GM12878 (cell line): ENCODE measurements around the gene ARFIP1. TPM values are rescaled to one million over a fixed set of nuclear protein-coding genes. Genes with fewer than 3 reads are reported as not detected.

Experiments
- ATAC-seq: fragments of 200-7000 bp; cut with Tn5 transposase; 3 replicates; pipeline ENCODE4 v1.9.1; 2020; ENCODE audit warnings: mild to moderate bottlenecking, moderate library complexity
- BruUV-seq: library from RNA; stranded (reverse); fragments of 400-500 nt; replicated peaks from 2 replicates; lab custom pipeline; 2021; lab: Mats Ljungman, UMichigan
- CTCF ChIA-PET: fragments of 300-600 bp; sonication (Branson Sonifier 250); formaldehyde crosslinking; extraction: SDS; loops from one replicate; lab custom pipeline; 2021; ENCODE audit warnings: inconsistent platforms; lab: Yijun Ruan, JAX
- POLR2A ChIA-PET: fragments of 350-600 bp; formaldehyde crosslinking; extraction: SDS; loops from one replicate; lab custom pipeline; 2021; ENCODE audit warnings: inconsistent platforms; lab: Charles Lee
- RAD21 ChIA-PET: fragments of 300-600 bp; sonication (Branson Sonifier 250); formaldehyde crosslinking; loops from one replicate; lab custom pipeline; 2023; ENCODE audit warnings: antibody characterized with exemption; ENCODE audit not compliant: unreplicated experiment; lab: Charles Lee
- SMC1A ChIA-PET: fragments of 300-600 bp; sonication (Branson Sonifier 250); formaldehyde crosslinking; loops from one replicate; lab custom pipeline; 2023; ENCODE audit not compliant: unreplicated experiment, uncharacterized antibody; lab: Charles Lee
- DNase-seq: peaks from one replicate; pipeline ENCODE4 v3.0.0-alpha.2; 2011; ENCODE audit warnings: low read depth, low spot score
- FAIRE-seq: peaks from 3 replicates; lab custom pipeline; 2011; peaks lifted over from hg19 to GRCh38; lab: Jason Lieb, UNC
- H2AFZ ChIP-seq: 2 replicates; pipeline ENCODE4 v1.6.0; 2011; ENCODE audit warnings: low read depth, low read length, control low read depth; ENCODE audit not compliant: control insufficient read depth
- H3K27ac ChIP-seq: 2 replicates; pipeline ENCODE4 v1.5.1; 2011; ENCODE audit warnings: control low read depth; ENCODE audit not compliant: control insufficient read depth, insufficient read depth
- H3K27me3 ChIP-seq, 2 experiments: replicated peaks in 1 of 2; 2 replicates each; pipeline versions ENCODE4 v1.6.0 to v1.6.1; 2011; ENCODE audit warnings: low read length in 1 of 2; ENCODE audit not compliant: control insufficient read depth in 2 of 2, insufficient read depth in 2 of 2
- H3K36me3 ChIP-seq, 2 experiments: 2 replicates each; pipeline ENCODE4 v1.5.1; 2011; ENCODE audit warnings: low read length in 1 of 2; ENCODE audit not compliant: control insufficient read depth in 2 of 2, insufficient read depth in 2 of 2
- H3K4me1 ChIP-seq: 2 replicates; pipeline ENCODE4 v1.6.1; 2011; ENCODE audit warnings: mild to moderate bottlenecking, low read length, moderate library complexity, mixed read lengths; ENCODE audit not compliant: control insufficient read depth, insufficient read depth
- H3K4me2 ChIP-seq: 2 replicates; pipeline ENCODE4 v1.6.0; 2011; ENCODE audit warnings: control low read depth; ENCODE audit not compliant: control insufficient read depth, insufficient read depth
- H3K4me3 ChIP-seq: fragments of 200-600 bp; sonication (generic); 2 replicates; pipeline ENCODE4 v1.5.1; 2016
- H3K79me2 ChIP-seq: 2 replicates; pipeline ENCODE4 v1.6.0; 2011; ENCODE audit warnings: low read length; ENCODE audit not compliant: control insufficient read depth, insufficient read depth
- H3K9ac ChIP-seq: 2 replicates; pipeline ENCODE4 v1.8.0; 2011; ENCODE audit warnings: low read length, control low read depth, mixed read lengths; ENCODE audit not compliant: control insufficient read depth, insufficient read depth
- H3K9me3 ChIP-seq: replicated peaks from 3 replicates; pipeline ENCODE4 v1.5.1; 2011; ENCODE audit warnings: mild to moderate bottlenecking, low read length; ENCODE audit not compliant: control insufficient read depth, insufficient read depth
- H4K20me1 ChIP-seq: 2 replicates; pipeline ENCODE4 v1.6.0; 2011; ENCODE audit not compliant: control insufficient read depth, insufficient read depth
- JUND ChIP-seq: IDR thresholded peaks from 2 replicates; pipeline ENCODE4 v1.6.1; 2012; ENCODE audit warnings: low read depth, mild to moderate bottlenecking, low read length, improper control_type of control experiment, moderate library complexity
- KDM1A ChIP-seq: fragments of 200-600 bp; sonication (generic); IDR thresholded peaks from 2 replicates; pipeline ENCODE4 v1.6.1; 2016; ENCODE audit warnings: borderline replicate concordance
- NFYB ChIP-seq: IDR thresholded peaks from 2 replicates; pipeline ENCODE4 v1.6.1; 2011; ENCODE audit warnings: low read depth, mild to moderate bottlenecking, low read length, improper control_type of control experiment, moderate library complexity; ENCODE audit not compliant: insufficient read depth
- SUZ12 ChIP-seq: fragments of 200-600 bp; sonication (generic); IDR thresholded peaks from one replicate; pipeline ENCODE4 v1.6.1; 2018; ENCODE audit warnings: antibody characterized with exemption, mild to moderate bottlenecking; ENCODE audit not compliant: unreplicated experiment
- TARDBP ChIP-seq: IDR thresholded peaks from 2 replicates; pipeline ENCODE4 v1.6.1; 2016; ENCODE audit warnings: borderline replicate concordance
- ZBTB11 ChIP-seq: fragments of 450-650 bp; formaldehyde crosslinking; IDR thresholded peaks from 2 replicates; pipeline ENCODE4 v1.5.0; 2022; ENCODE audit warnings: mild to moderate bottlenecking, missing genetic modification characterization
- ZBTB33 ChIP-seq: fragments of 450-650 bp; IDR thresholded peaks from 2 replicates; pipeline ENCODE4 v1.6.1; 2017; ENCODE audit warnings: mild to moderate bottlenecking
- ZBTB4 ChIP-seq: fragments of 450-650 bp; formaldehyde crosslinking; IDR thresholded peaks from 2 replicates; pipeline ENCODE4 v1.4.0; 2022; ENCODE audit warnings: mild to moderate bottlenecking, moderate library complexity
- ZBTB40 ChIP-seq: fragments of 450-650 bp; IDR thresholded peaks from 2 replicates; pipeline ENCODE4 v1.6.1; 2016; ENCODE audit warnings: mild to moderate bottlenecking, moderate library complexity, borderline replicate concordance
- WGBS: methylation state at CpG from one replicate; pipeline ENCODE4 v1.1.6; 2016; ENCODE audit warnings: low lambda C conversion rate; ENCODE audit not compliant: insufficient replicate concordance, insufficient coverage; ENCODE audit errors: missing lambda C conversion rate; 5-methylcytosine and 5-hydroxymethylcytosine counted together
- in situ Hi-C: fragments of 300-500 bp; cut with MboI; formaldehyde crosslinking; loops from 9 replicates; pipeline ENCODE4 v1.14.3; 2018; ENCODE audit warnings: mixed read lengths
- intact Hi-C: fragments of 100-400 bp; cut with micrococcal nuclease; formaldehyde crosslinking; loops from one replicate; pipeline ENCODE4 v1.14.2; 2022; ENCODE audit not compliant: unreplicated experiment
- polyA plus RNA-seq, 11 experiments: library from polyadenylated mRNA; depleted of rRNA in 4 of 11; unstranded in 6 of 11; stranded (reverse) in 5 of 11; fragments of >200 nt; fragmentation: Nextera tagmentation in 4 of 11; fragmentation: Illumina TruSeq in 1 of 11; extraction: Ambion mirVana in 4 of 11; extraction: Trizol in 1 of 11; gene quantifications; 1 replicate in 1 of 11; 2 replicates in 10 of 11; pipeline versions ENCODE4 v1.2.1 to v1.2.3, GENCODE V29; 2011 to 2016; ENCODE audit warnings: inconsistent platforms in 2 of 11, missing spikeins in 2 of 11, low read depth in 1 of 11
- total RNA-seq, 4 experiments: library from RNA; depleted of rRNA in 3 of 4; stranded (reverse); fragments of >200 nt in 3 of 4; fragmentation: Illumina TruSeq in 1 of 4; extraction: Trizol in 1 of 4; gene quantifications; 2 replicates each; pipeline versions ENCODE4 v1.2.1 to v1.2.3, GENCODE V29; 2013 to 2021

Gene ARFIP1
- total and polyA plus RNA-seq, 10 of the 15 experiments (the other 5 are each of a cell fraction or from before 2014, with no cell fraction given): 9.5 to 21.7 (median 15.4) TPM

GRCh38 chr4:152735906-152736305 is 43.8 kb upstream of the ARFIP1 start:
- Histone ChIP-seq H3K9ac (no peak overlapping the region), H3K79me2 (no peaks in the 10 kb centered on the region), H3K4me2 (no peak overlapping the region), H3K36me3 (no peaks in the 10 kb centered on the region), H3K4me3 (no peak overlapping the region), H3K27ac (no peak overlapping the region), H4K20me1 (no peaks in the 10 kb centered on the region), H2AFZ (no peak overlapping the region), H3K9me3 (no peaks in the 10 kb centered on the region), H3K4me1 (peaks cover 8% of the 10 kb centered on the region; the same call in 1 of the 2 replicates), H3K27me3 (no peaks in the 10 kb centered on the region)
- DNase-seq (no peak), ATAC-seq (no peak), FAIRE-seq (no peak)
- POLR2A ChIA-PET: interaction anchor here (0.8 to 1.6 kb wide), 2 partner anchors 38 to 234 kb away, joined by 4 to 5 read pairs; no protein-coding TSS in a partner anchor
- SMC1A ChIA-PET: interaction anchor here (0.8 to 11.8 kb wide), 27 partner anchors 26 to 934 kb away, joined by 3 to 152 read pairs (median 5); partner anchors contain the start of gene TMEM154
- CTCF ChIA-PET: interaction anchor here (0.5 to 5.7 kb wide), 41 partner anchors 9 to 514 kb away, joined by 3 to 105 read pairs (median 6); partner anchors contain the start of genes ARFIP1, TIGD4 and TMEM154
- RAD21 ChIA-PET: interaction anchor here (0.6 to 4.6 kb wide), 20 partner anchors 8 to 390 kb away, joined by 3 to 56 read pairs (median 7); partner anchors contain the start of genes ARFIP1, TIGD4 and TMEM154
- intact Hi-C loops (loop anchor here (1.0 to 2.0 kb wide), 5 partner anchors 39 to 327 kb away; no protein-coding TSS in a partner anchor), in situ Hi-C loops (no loop called here)
- 62% methylated on average over 3 of the region's 3 CpGs for WGBS
- no TSS peak for BruUV-seq
- no peak for TF ChIP-seq NFYB
- no peak for TF ChIP-seq SUZ12
- TF ChIP-seq ZBTB4 (CRISPR knock-in tag): no peak
- no peak for TF ChIP-seq ZBTB40
- TF ChIP-seq JUND: no peak
- TF ChIP-seq KDM1A: no peak
- TF ChIP-seq ZBTB33: no peak
- TF ChIP-seq TARDBP: no peak
- no peak for TF ChIP-seq ZBTB11
